Measurements from ENCODE around the gene ITGA7. TPM values are rescaled to one million over a fixed set of nuclear protein-coding genes. Genes with fewer than 3 reads are reported as not detected.

ITGA7 gene
- total RNA-seq, 1 experiment from 2014 or later = 2.1 TPM

GRCh38 chr12:55712700-55713415, 5.2 kb upstream of the ITGA7 start:
- no peak overlapping the region for H3K4me3 Mint-ChIP-seq (ENCODE audit: unreplicated experiment)
- no peak for DNase-seq (ENCODE audit: unreplicated experiment)
- intact Hi-C loops (cut with micrococcal nuclease) = no loop called here
- H3K36me3 Mint-ChIP-seq (ENCODE audit: insufficient read depth, unreplicated experiment) = peaks cover 8% of the 10 kb centered on the region
- H3K27ac Mint-ChIP-seq (ENCODE audit: low read depth, unreplicated experiment) = no peak overlapping the region
- peaks cover 33% of the 10 kb centered on the region for H3K4me1 Mint-ChIP-seq (ENCODE audit: insufficient read depth, unreplicated experiment)
- H3K27me3 Mint-ChIP-seq (ENCODE audit: insufficient read depth, unreplicated experiment) = peaks cover 25% of the 10 kb centered on the region
- ChIA-PET POLR2A (no interaction called here), CTCF (interaction anchor here (0.6 to 1.2 kb wide), 3 partner anchors 9 to 107 kb away, joined by 3 read pairs; no protein-coding TSS in a partner anchor)
- BruUV-seq (replicated peaks) = no TSS peak
- TF ChIP-seq CTCF (IDR thresholded peaks at IDR 0.05; ENCODE audit: unreplicated experiment) = no peak
- H3K9me3 Mint-ChIP-seq (ENCODE audit: unreplicated experiment) = no peaks in the 10 kb centered on the region

- H3K9me3 Mint-ChIP-seq (ENCODE audit: unreplicated experiment) = no peaks in the 10 kb centered on the region
- intact Hi-C loops (cut with micrococcal nuclease) = no loop called here
- POLR2A ChIA-PET = no interaction called here
- peaks cover 31% of the 10 kb centered on the region for H3K27me3 Mint-ChIP-seq (ENCODE audit: insufficient read depth, unreplicated experiment)
- BruUV-seq (replicated peaks) = no TSS peak
- CTCF ChIA-PET = interaction anchor here (0.6 to 1.2 kb wide), 3 partner anchors 10 to 108 kb away, joined by 3 read pairs; no protein-coding TSS in a partner anchor
- peaks cover 26% of the 10 kb centered on the region for H3K4me1 Mint-ChIP-seq (ENCODE audit: insufficient read depth, unreplicated experiment)
- no peak for TF ChIP-seq CTCF (IDR thresholded peaks at IDR 0.05; ENCODE audit: unreplicated experiment)
- H3K4me3 Mint-ChIP-seq (ENCODE audit: unreplicated experiment) = no peak overlapping the region
- no peak overlapping the region for H3K27ac Mint-ChIP-seq (ENCODE audit: low read depth, unreplicated experiment)
- H3K36me3 Mint-ChIP-seq (ENCODE audit: insufficient read depth, unreplicated experiment) = peaks cover 8% of the 10 kb centered on the region
- DNase-seq (ENCODE audit: unreplicated experiment) = no peak
Observed at GRCh38 chr12:55711786-55712553, 4.3 kb upstream of the ITGA7 start.

GRCh38 chr12:55708695-55709233, 1.1 kb upstream of the ITGA7 start:
- CTCF ChIA-PET = no interaction called here
- Mint-ChIP-seq H3K27ac (ENCODE audit: low read depth, unreplicated experiment) (no peak overlapping the region), H3K36me3 (ENCODE audit: insufficient read depth, unreplicated experiment) (no peaks in the 10 kb centered on the region), H3K4me3 (ENCODE audit: unreplicated experiment) (peak overlapping the region; percentile 7), H3K9me3 (ENCODE audit: unreplicated experiment) (no peaks in the 10 kb centered on the region), H3K4me1 (ENCODE audit: insufficient read depth, unreplicated experiment) (peaks cover 21% of the 10 kb centered on the region), H3K27me3 (ENCODE audit: insufficient read depth, unreplicated experiment) (peaks cover 38% of the 10 kb centered on the region)
- intact Hi-C loops (cut with micrococcal nuclease) = no loop called here
- BruUV-seq (replicated peaks) = no TSS peak
- DNase-seq (ENCODE audit: unreplicated experiment) = no peak
- TF ChIP-seq CTCF (IDR thresholded peaks at IDR 0.05; ENCODE audit: unreplicated experiment) = no peak
- POLR2A ChIA-PET = no interaction called here

- intact Hi-C loops (cut with micrococcal nuclease) = no loop called here
- Mint-ChIP-seq H3K27ac (ENCODE audit: low read depth, unreplicated experiment) (no peak overlapping the region), H3K4me3 (ENCODE audit: unreplicated experiment) (peak overlapping the region; percentile 60), H3K36me3 (ENCODE audit: insufficient read depth, unreplicated experiment) (no peaks in the 10 kb centered on the region), H3K4me1 (ENCODE audit: insufficient read depth, unreplicated experiment) (peaks cover 7% of the 10 kb centered on the region), H3K9me3 (ENCODE audit: unreplicated experiment) (no peaks in the 10 kb centered on the region), H3K27me3 (ENCODE audit: insufficient read depth, unreplicated experiment) (peaks cover 38% of the 10 kb centered on the region)
- ChIA-PET POLR2A (no interaction called here), CTCF (no interaction called here)
- DNase-seq (ENCODE audit: unreplicated experiment) = no peak
- BruUV-seq (replicated peaks) = no TSS peak
- no peak for TF ChIP-seq CTCF (IDR thresholded peaks at IDR 0.05; ENCODE audit: unreplicated experiment)
Observed at GRCh38 chr12:55707219-55707671, 459 bp downstream of the ITGA7 start.

All from MCF 10A (cell line).